Measurements from ENCODE around the gene LARP1B. TPM values are rescaled to one million over a fixed set of nuclear protein-coding genes. Genes with fewer than 3 reads are reported as not detected.
A peak's percentile ranks its signal among the peaks of the same experiment; 100 is the strongest.

The LARP1B gene
- total and polyA plus RNA-seq, 9 of the 15 experiments (the other 6 are each of a cell fraction or from before 2014, with no cell fraction given), result 19.2 to 59.7 (median 37.9) TPM

DNA sequence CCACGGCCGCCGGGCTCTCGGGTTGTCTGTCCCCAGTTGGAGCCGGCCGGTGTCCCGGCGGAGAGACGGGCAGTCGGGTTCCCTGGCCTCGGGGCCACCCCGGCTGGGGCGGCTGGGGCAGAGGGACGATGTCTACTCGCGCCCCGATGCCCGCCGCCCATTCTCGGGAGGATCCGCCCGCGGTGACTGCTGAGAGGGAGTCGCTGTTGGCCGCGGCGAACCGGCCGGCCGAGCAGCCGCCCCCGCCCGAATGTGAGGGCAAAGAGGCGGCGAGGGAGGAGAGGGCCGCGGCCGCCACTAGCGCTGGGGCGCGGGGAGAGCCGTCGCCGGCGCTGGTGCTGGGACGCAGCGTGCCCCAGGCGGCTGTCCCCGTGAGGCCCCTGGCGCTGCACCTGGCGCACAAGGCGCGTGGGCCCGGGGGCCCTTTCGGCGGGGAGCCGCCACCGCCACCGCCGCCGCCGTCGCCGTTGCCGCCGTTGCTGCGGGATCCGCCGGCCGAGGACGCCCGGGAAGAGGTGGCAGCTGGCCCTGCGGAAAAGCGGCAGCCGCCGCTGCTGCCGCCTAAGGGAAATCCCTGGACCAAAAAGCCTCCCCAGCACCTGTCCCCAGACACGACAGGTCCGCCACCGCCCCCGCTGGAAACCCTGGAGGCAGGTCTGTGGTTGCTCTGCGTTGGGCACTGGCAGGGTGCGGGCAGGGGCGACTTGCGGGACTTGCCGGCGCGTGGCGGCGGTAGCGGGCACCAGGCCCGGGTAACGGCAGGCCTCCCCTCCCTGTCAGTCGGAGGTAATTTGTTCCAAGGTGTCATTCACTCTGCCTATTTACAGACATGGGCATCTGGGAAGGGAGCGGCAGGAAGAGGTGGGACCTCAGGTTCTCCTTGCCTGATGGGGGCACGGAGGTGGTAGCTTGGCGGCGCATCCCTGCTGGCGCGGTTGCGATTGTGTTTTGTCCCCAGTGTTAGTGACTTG lies 739 bp downstream of the LARP1B start (continued):
- TF ChIP-seq, protein P1, sequence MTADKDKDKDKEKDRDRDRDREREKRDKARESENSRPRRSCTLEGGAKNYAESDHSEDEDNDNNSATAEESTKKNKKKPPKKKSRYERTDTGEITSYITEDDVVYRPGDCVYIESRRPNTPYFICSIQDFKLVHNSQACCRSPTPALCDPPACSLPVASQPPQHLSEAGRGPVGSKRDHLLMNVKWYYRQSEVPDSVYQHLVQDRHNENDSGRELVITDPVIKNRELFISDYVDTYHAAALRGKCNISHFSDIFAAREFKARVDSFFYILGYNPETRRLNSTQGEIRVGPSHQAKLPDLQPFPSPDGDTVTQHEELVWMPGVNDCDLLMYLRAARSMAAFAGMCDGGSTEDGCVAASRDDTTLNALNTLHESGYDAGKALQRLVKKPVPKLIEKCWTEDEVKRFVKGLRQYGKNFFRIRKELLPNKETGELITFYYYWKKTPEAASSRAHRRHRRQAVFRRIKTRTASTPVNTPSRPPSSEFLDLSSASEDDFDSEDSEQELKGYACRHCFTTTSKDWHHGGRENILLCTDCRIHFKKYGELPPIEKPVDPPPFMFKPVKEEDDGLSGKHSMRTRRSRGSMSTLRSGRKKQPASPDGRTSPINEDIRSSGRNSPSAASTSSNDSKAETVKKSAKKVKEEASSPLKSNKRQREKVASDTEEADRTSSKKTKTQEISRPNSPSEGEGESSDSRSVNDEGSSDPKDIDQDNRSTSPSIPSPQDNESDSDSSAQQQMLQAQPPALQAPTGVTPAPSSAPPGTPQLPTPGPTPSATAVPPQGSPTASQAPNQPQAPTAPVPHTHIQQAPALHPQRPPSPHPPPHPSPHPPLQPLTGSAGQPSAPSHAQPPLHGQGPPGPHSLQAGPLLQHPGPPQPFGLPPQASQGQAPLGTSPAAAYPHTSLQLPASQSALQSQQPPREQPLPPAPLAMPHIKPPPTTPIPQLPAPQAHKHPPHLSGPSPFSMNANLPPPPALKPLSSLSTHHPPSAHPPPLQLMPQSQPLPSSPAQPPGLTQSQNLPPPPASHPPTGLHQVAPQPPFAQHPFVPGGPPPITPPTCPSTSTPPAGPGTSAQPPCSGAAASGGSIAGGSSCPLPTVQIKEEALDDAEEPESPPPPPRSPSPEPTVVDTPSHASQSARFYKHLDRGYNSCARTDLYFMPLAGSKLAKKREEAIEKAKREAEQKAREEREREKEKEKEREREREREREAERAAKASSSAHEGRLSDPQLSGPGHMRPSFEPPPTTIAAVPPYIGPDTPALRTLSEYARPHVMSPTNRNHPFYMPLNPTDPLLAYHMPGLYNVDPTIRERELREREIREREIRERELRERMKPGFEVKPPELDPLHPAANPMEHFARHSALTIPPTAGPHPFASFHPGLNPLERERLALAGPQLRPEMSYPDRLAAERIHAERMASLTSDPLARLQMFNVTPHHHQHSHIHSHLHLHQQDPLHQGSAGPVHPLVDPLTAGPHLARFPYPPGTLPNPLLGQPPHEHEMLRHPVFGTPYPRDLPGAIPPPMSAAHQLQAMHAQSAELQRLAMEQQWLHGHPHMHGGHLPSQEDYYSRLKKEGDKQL (CRISPR knock-in tag; IDR thresholded peaks at IDR 0.05; ENCODE audit: borderline replicate concordance), result 0 out of 2 replicates have a peak, but pooled peaks have one; percentile 17
- TF ChIP-seq ZBTB1 (CRISPR knock-in tag; IDR thresholded peaks at IDR 0.05; ENCODE audit: borderline replicate concordance, low read depth), result peak; percentile 53
- no peak for TF ChIP-seq FOXO4 (CRISPR knock-in tag; IDR thresholded peaks at IDR 0.05)
- TF ChIP-seq ETV6 (IDR thresholded peaks at IDR 0.05; ENCODE audit: borderline replicate concordance in 1 of 2, low read depth in 2 of 2, low read length in 1 of 2), result no peak
- peak; percentile 44; the same call in 1 of the 2 replicates for TF ChIP-seq ETV6 (CRISPR knock-in tag; IDR thresholded peaks at IDR 0.05; ENCODE audit: borderline replicate concordance)
- TF ChIP-seq HBP1 (CRISPR knock-in tag; IDR thresholded peaks at IDR 0.05), result no peak
- no peak for TF ChIP-seq KLF13 (tag; IDR thresholded peaks at IDR 0.05; ENCODE audit: borderline replicate concordance, low read depth)
- TF ChIP-seq NFE2L1 (tag; IDR thresholded peaks at IDR 0.05; ENCODE audit: borderline replicate concordance, low read depth), result no peak
- TF ChIP-seq TARDBP (IDR thresholded peaks at IDR 0.05), result no peak
- TF ChIP-seq MTA3 (IDR thresholded peaks at IDR 0.05; ENCODE audit: borderline replicate concordance), result 0 out of 2 replicates have a peak, but pooled peaks have one; percentile 46
- TF ChIP-seq ADNP (tag; IDR thresholded peaks at IDR 0.05), result no peak
- TF ChIP-seq, protein P2, sequence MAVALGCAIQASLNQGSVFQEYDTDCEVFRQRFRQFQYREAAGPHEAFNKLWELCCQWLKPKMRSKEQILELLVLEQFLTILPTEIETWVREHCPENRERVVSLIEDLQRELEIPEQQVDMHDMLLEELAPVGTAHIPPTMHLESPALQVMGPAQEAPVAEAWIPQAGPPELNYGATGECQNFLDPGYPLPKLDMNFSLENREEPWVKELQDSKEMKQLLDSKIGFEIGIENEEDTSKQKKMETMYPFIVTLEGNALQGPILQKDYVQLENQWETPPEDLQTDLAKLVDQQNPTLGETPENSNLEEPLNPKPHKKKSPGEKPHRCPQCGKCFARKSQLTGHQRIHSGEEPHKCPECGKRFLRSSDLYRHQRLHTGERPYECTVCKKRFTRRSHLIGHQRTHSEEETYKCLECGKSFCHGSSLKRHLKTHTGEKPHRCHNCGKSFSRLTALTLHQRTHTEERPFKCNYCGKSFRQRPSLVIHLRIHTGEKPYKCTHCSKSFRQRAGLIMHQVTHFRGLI (CRISPR knock-in tag; IDR thresholded peaks at IDR 0.05), result no peak
- no peak for TF ChIP-seq SNIP1 (IDR thresholded peaks at IDR 0.05; ENCODE audit: low read depth)
